GM23338 (cell line): ENCODE data around the gene TMEM138. TPM values are rescaled to one million over a fixed set of nuclear protein-coding genes. Genes with fewer than 3 reads are reported as not detected.

Experiments used
- ATAC-seq: fragments of 200-7000 bp; cut with Tn5 transposase; 3 replicates; pipeline ENCODE4 v1.9.1; 2020
- DNase-seq: peaks from one replicate; pipeline ENCODE4 v3.0.0-alpha.2; 2015; ENCODE audit warnings: low spot score
- H2AFZ ChIP-seq: fragments of 200-600 bp; sonication (generic); 2 replicates; pipeline ENCODE4 v1.8.0; 2016; ENCODE audit warnings: antibody characterized with exemption, mild to moderate bottlenecking, moderate library complexity
- H3F3A ChIP-seq: fragments of 200-600 bp; sonication (generic); replicated peaks from 2 replicates; pipeline ENCODE4 v1.8.0; 2017; ENCODE audit warnings: antibody characterized with exemption, mixed run types, low read depth
- H3K27ac ChIP-seq: fragments of 200-600 bp; sonication (generic); 2 replicates; pipeline ENCODE4 v1.6.1; 2016; ENCODE audit warnings: low read depth
- H3K27me3 ChIP-seq: fragments of 200-600 bp; sonication (generic); 2 replicates; pipeline ENCODE4 v1.8.0; 2016; ENCODE audit warnings: mild to moderate bottlenecking, mixed run types, moderate library complexity; ENCODE audit not compliant: insufficient read depth
- H3K36me3 ChIP-seq: fragments of 200-600 bp; sonication (generic); 2 replicates; pipeline ENCODE4 v1.8.0; 2016; ENCODE audit warnings: mild to moderate bottlenecking; ENCODE audit not compliant: insufficient read depth
- H3K4me1 ChIP-seq: fragments of 200-600 bp; sonication (generic); 2 replicates; pipeline ENCODE4 v1.8.0; 2016; ENCODE audit warnings: mild to moderate bottlenecking, moderate library complexity; ENCODE audit not compliant: insufficient read depth
- H3K4me2 ChIP-seq: fragments of 200-600 bp; sonication (generic); 2 replicates; pipeline ENCODE4 v1.7.1; 2017; ENCODE audit warnings: mixed run types
- H3K4me3 ChIP-seq: fragments of 200-600 bp; sonication (generic); 2 replicates; pipeline ENCODE4 v1.6.1; 2016; ENCODE audit warnings: mixed run types
- H3K79me2 ChIP-seq: fragments of 200-600 bp; sonication (generic); replicated peaks from 2 replicates; pipeline ENCODE4 v1.8.0; 2017; ENCODE audit warnings: mild to moderate bottlenecking; ENCODE audit not compliant: insufficient read depth
- H3K9me2 ChIP-seq: fragments of 200-600 bp; sonication (generic); 2 replicates; pipeline ENCODE4 v1.8.0; 2017; ENCODE audit not compliant: insufficient read depth
- H4K20me1 ChIP-seq: fragments of 200-600 bp; sonication (generic); replicated peaks from 2 replicates; pipeline ENCODE4 v1.8.0; 2017; ENCODE audit warnings: mild to moderate bottlenecking; ENCODE audit not compliant: insufficient read depth
- H3K27ac Mint-ChIP-seq: 2 replicates; pipeline ENCODE4 v1.8.0; 2020; ENCODE audit warnings: inconsistent platforms, mild to moderate bottlenecking, moderate library complexity, mixed read lengths
- H3K27me3 Mint-ChIP-seq: 3 replicates; pipeline ENCODE4 v1.8.0; 2022; ENCODE audit warnings: low read depth, mild to moderate bottlenecking, moderate library complexity, mixed read lengths, inconsistent platforms; ENCODE audit not compliant: insufficient read depth, poor library complexity
- H3K36me3 Mint-ChIP-seq: 3 replicates; pipeline ENCODE4 v1.8.0; 2021; ENCODE audit warnings: low read depth, mild to moderate bottlenecking, inconsistent platforms, moderate library complexity, mixed read lengths
- H3K4me1 Mint-ChIP-seq: 3 replicates; pipeline ENCODE4 v1.8.0; 2020; ENCODE audit warnings: mild to moderate bottlenecking, inconsistent platforms, mixed read lengths
- H3K4me3 Mint-ChIP-seq: 3 replicates; pipeline ENCODE4 v1.8.0; 2021; ENCODE audit warnings: moderate library complexity, mild to moderate bottlenecking, inconsistent platforms, mixed read lengths
- H3K9me3 Mint-ChIP-seq: 3 replicates; pipeline ENCODE4 v1.8.0; 2020; ENCODE audit warnings: moderate library complexity, mild to moderate bottlenecking, inconsistent platforms, mixed read lengths
- CREB1 ChIP-seq: fragments of 250-450 bp; sonication (Bioruptor Pico); IDR thresholded peaks from 2 replicates; pipeline ENCODE4 v1.5.0; 2020; ENCODE audit warnings: low read depth, mild to moderate bottlenecking, moderate library complexity
- CTCF ChIP-seq, 2 experiments: fragments of 200-600 bp in 1 of 2; sonication (generic) in 1 of 2; conservative IDR thresholded peaks; 2 replicates each; pipeline versions ENCODE4 v1.5.1 to v1.6.1; 2016 to 2017; ENCODE audit warnings: antibody characterized with exemption in 2 of 2, low read depth in 2 of 2, mild to moderate bottlenecking in 2 of 2, moderate library complexity in 1 of 2
- ETS1 ChIP-seq: IDR thresholded peaks from 2 replicates; pipeline ENCODE4 v1.6.1; 2016; ENCODE audit warnings: antibody characterized with exemption
- EZH2 ChIP-seq: fragments of 200-600 bp; sonication (generic); IDR thresholded peaks from one replicate; pipeline ENCODE4 v1.8.0; 2017; ENCODE audit warnings: antibody characterized with exemption, mild to moderate bottlenecking, low read depth; ENCODE audit not compliant: unreplicated experiment
- EZH2phosphoT487 ChIP-seq: fragments of 200-600 bp; sonication (generic); IDR thresholded peaks from one replicate; pipeline ENCODE4 v1.8.1; 2018; ENCODE audit warnings: antibody characterized with exemption; ENCODE audit not compliant: unreplicated experiment
- NANOG ChIP-seq: IDR thresholded peaks from 2 replicates; pipeline ENCODE4 v1.6.1; 2016; ENCODE audit warnings: antibody characterized with exemption, borderline replicate concordance
- POLR2AphosphoS5 ChIP-seq: IDR thresholded peaks from 2 replicates; pipeline ENCODE4 v1.6.1; 2016; ENCODE audit warnings: antibody characterized with exemption, low read depth
- REST ChIP-seq: IDR thresholded peaks from one replicate; pipeline ENCODE4 v1.6.1; 2018; ENCODE audit warnings: antibody characterized with exemption; ENCODE audit not compliant: unreplicated experiment
- STAT1 ChIP-seq: IDR thresholded peaks from one replicate; pipeline ENCODE4 v1.6.1; 2016; ENCODE audit warnings: antibody characterized with exemption; ENCODE audit not compliant: unreplicated experiment
- ZNF114 ChIP-seq: fragments of 250-450 bp; sonication (Bioruptor Pico); IDR thresholded peaks from 2 replicates; pipeline ENCODE4 v1.5.0; 2020; ENCODE audit warnings: mild to moderate bottlenecking, moderate library complexity
- ZNF462 ChIP-seq: fragments of 250-450 bp; sonication (Bioruptor Pico); IDR thresholded peaks from 2 replicates; pipeline ENCODE4 v1.5.0; 2020; ENCODE audit warnings: mild to moderate bottlenecking, moderate library complexity
- polyA plus RNA-seq: library from polyadenylated mRNA; unstranded; fragments of >200 nt; fragmentation: Nextera tagmentation; extraction: Ambion mirVana; gene quantifications from 2 replicates; pipeline ENCODE4 v1.2.1, GENCODE V29; 2016
- total RNA-seq: library from RNA; depleted of rRNA; stranded (reverse); fragments of >200 nt; shearing (Covaris generic); gene quantifications from 2 replicates; pipeline ENCODE4 v1.2.3, GENCODE V29; 2014

TMEM138 gene
- total and polyA plus RNA-seq, 2 experiments from 2014 or later, result 30.2 to 32.1 TPM

- no peak for TF ChIP-seq ZNF462
Observed at GRCh38 chr11:61378713-61379313, 16.6 kb downstream of the TMEM138 start (continued).

- Mint-ChIP-seq H3K9me3 (peaks cover 2% of the 10 kb centered on the region; the same call in 1 of the 3 replicates), H3K36me3 (peaks cover 15% of the 10 kb centered on the region), H3K4me3 (no peak overlapping the region), H3K27me3 (peaks cover 8% of the 10 kb centered on the region), H3K27ac (no peak overlapping the region), H3K4me1 (no peaks in the 10 kb centered on the region)
- Histone ChIP-seq H3K79me2 (no peaks in the 10 kb centered on the region), H3K36me3 (no peaks in the 10 kb centered on the region), H2AFZ (no peak overlapping the region), H3K27ac (no peak overlapping the region), H3K4me2 (no peak overlapping the region), H3K4me3 (no peak overlapping the region), H4K20me1 (no peaks in the 10 kb centered on the region), H3K9me2 (no peaks in the 10 kb centered on the region), H3K4me1 (no peaks in the 10 kb centered on the region), H3K27me3 (no peaks in the 10 kb centered on the region), H3F3A (no peaks in the 10 kb centered on the region)
- ATAC-seq, result no peak
- DNase-seq, result no peak
- no peak for TF ChIP-seq ETS1
- TF ChIP-seq CREB1 (CRISPR knock-in tag), result no peak
- no peak for TF ChIP-seq CTCF (conservative IDR thresholded peaks at IDR 0.05; ENCODE audit: low read depth in 2 of 2)
- no peak for TF ChIP-seq REST
- no peak for TF ChIP-seq NANOG
- no peak for TF ChIP-seq EZH2
- no peak for TF ChIP-seq POLR2AphosphoS5
- TF ChIP-seq EZH2phosphoT487, result no peak
- TF ChIP-seq ZNF114, result no peak
- no peak for TF ChIP-seq STAT1
Observed at GRCh38 chr11:61380884-61381283, 18.7 kb downstream of the TMEM138 start.
